ENCODE data around the gene KIF18A.

GRCh38 chr11:27976262-27976661, 131.7 kb downstream of the KIF18A start:
- TF ChIP-seq EZH2 (optimal IDR thresholded peaks at IDR 0.05; ENCODE audit: low read depth, low read length) (no peak), CTCF (IDR thresholded peaks at IDR 0.05; ENCODE audit: low read length) (no peak)

All from MM.1S (cell line).